H9 (cell line): ENCODE data around the gene ZNF76. TPM values are rescaled to one million over a fixed set of nuclear protein-coding genes. Genes with fewer than 3 reads are reported as not detected.

Source experiments
- DNase-seq: peaks from one replicate; pipeline ENCODE4 v3.0.0-alpha.2; 2017
- H2AFZ ChIP-seq: one replicate; pipeline ENCODE4 v1.6.1; 2013; ENCODE audit warnings: mild to moderate bottlenecking, low read length, control low read depth, moderate library complexity
- H2AK5ac ChIP-seq: 2 replicates; pipeline ENCODE4 v1.6.1; 2013; ENCODE audit warnings: low read length, control low read depth, mixed read lengths; ENCODE audit not compliant: insufficient read length
- H2BK120ac ChIP-seq: one replicate; pipeline ENCODE4 v1.6.1; 2013; ENCODE audit warnings: low read depth, mild to moderate bottlenecking, low read length, control low read depth, inconsistent platforms; ENCODE audit not compliant: poor library complexity, severe bottlenecking
- H2BK12ac ChIP-seq: 2 replicates; pipeline ENCODE4 v1.6.1; 2013; ENCODE audit warnings: low read length, control low read depth, mixed read lengths, low read depth; ENCODE audit not compliant: insufficient read length
- H2BK15ac ChIP-seq: 2 replicates; pipeline ENCODE4 v1.6.1; 2013; ENCODE audit warnings: low read depth, low read length, control low read depth
- H2BK20ac ChIP-seq: one replicate; pipeline ENCODE4 v1.6.1; 2013; ENCODE audit warnings: low read depth, mild to moderate bottlenecking, low read length, control low read depth, inconsistent platforms; ENCODE audit not compliant: poor library complexity, severe bottlenecking
- H2BK5ac ChIP-seq: 2 replicates; pipeline ENCODE4 v1.6.1; 2013; ENCODE audit warnings: low read length, control low read depth, mixed read lengths; ENCODE audit not compliant: insufficient read length
- H3K14ac ChIP-seq: 2 replicates; pipeline ENCODE4 v1.6.1; 2013; ENCODE audit warnings: low read length, control low read depth; ENCODE audit not compliant: insufficient read depth
- H3K18ac ChIP-seq: 2 replicates; pipeline ENCODE4 v1.6.1; 2013; ENCODE audit warnings: low read depth, mild to moderate bottlenecking, mixed read lengths, low read length, control low read depth; ENCODE audit not compliant: insufficient read length
- H3K23ac ChIP-seq: 2 replicates; pipeline ENCODE4 v1.6.1; 2013; ENCODE audit warnings: low read length, control low read depth, mixed read lengths, low read depth; ENCODE audit not compliant: insufficient read length
- H3K23me2 ChIP-seq: 2 replicates; pipeline ENCODE4 v1.6.1; 2013; ENCODE audit warnings: low read depth, mild to moderate bottlenecking, mixed read lengths, low read length, control low read depth; ENCODE audit not compliant: insufficient read length, poor library complexity, severe bottlenecking
- H3K27ac ChIP-seq: 2 replicates; pipeline ENCODE4 v1.5.1; 2013; ENCODE audit warnings: low read length, control low read depth, mixed read lengths, low read depth; ENCODE audit not compliant: insufficient read length
- H3K27me3 ChIP-seq: 2 replicates; pipeline ENCODE4 v1.6.1; 2013; ENCODE audit warnings: low read length, control low read depth, inconsistent platforms; ENCODE audit not compliant: insufficient read depth
- H3K4ac ChIP-seq: 2 replicates; pipeline ENCODE4 v1.6.1; 2013; ENCODE audit warnings: low read depth, mild to moderate bottlenecking, control low read depth, inconsistent platforms, low read length, moderate library complexity
- H3K4me1 ChIP-seq: 2 replicates; pipeline ENCODE4 v1.6.1; 2013; ENCODE audit warnings: low read length, control low read depth, inconsistent platforms; ENCODE audit not compliant: insufficient read depth
- H3K4me2 ChIP-seq: 2 replicates; pipeline ENCODE4 v1.6.1; 2013; ENCODE audit warnings: low read length, control low read depth, mixed read lengths; ENCODE audit not compliant: insufficient read length, insufficient read depth
- H3K56ac ChIP-seq: 2 replicates; pipeline ENCODE4 v1.6.1; 2013; ENCODE audit warnings: low read depth, mild to moderate bottlenecking, mixed read lengths, low read length, control low read depth; ENCODE audit not compliant: insufficient read length
- H3K79me1 ChIP-seq: 2 replicates; pipeline ENCODE4 v1.6.1; 2013; ENCODE audit warnings: low read depth, mild to moderate bottlenecking, moderate library complexity, low read length, control low read depth, inconsistent platforms; ENCODE audit not compliant: insufficient read depth, poor library complexity, severe bottlenecking
- H3K79me2 ChIP-seq: 2 replicates; pipeline ENCODE4 v1.6.1; 2013; ENCODE audit warnings: low read length, control low read depth, inconsistent platforms; ENCODE audit not compliant: insufficient read depth
- H3K9ac ChIP-seq: 2 replicates; pipeline ENCODE4 v1.6.1; 2013; ENCODE audit warnings: low read length, control low read depth, mixed read lengths; ENCODE audit not compliant: insufficient read length; ENCODE audit errors: extremely low read depth
- H3K9me3 ChIP-seq: one replicate; pipeline ENCODE4 v1.6.1; 2013; ENCODE audit warnings: low read depth, low read length, inconsistent platforms; ENCODE audit not compliant: control insufficient read depth
- H3T11ph ChIP-seq: one replicate; pipeline ENCODE4 v1.6.1; 2013; ENCODE audit warnings: mild to moderate bottlenecking, low read length, control low read depth, inconsistent platforms
- H4K20me1 ChIP-seq: one replicate; pipeline ENCODE4 v1.6.1; 2013; ENCODE audit not compliant: control insufficient read depth, insufficient read length, insufficient read depth
- H4K5ac ChIP-seq: 2 replicates; pipeline ENCODE4 v1.6.1; 2013; ENCODE audit warnings: low read depth, mild to moderate bottlenecking, mixed read lengths, low read length, control low read depth; ENCODE audit not compliant: insufficient read length
- H4K8ac ChIP-seq: replicated peaks from 2 replicates; pipeline ENCODE4 v1.6.1; 2013; ENCODE audit warnings: low read length, control low read depth, mixed read lengths, low read depth; ENCODE audit not compliant: insufficient read length
- H4K91ac ChIP-seq: 2 replicates; pipeline ENCODE4 v1.6.1; 2013; ENCODE audit warnings: low read depth, mild to moderate bottlenecking, moderate library complexity, mixed read lengths, low read length, control low read depth; ENCODE audit not compliant: insufficient read length
- H3K27ac Mint-ChIP-seq, 3 experiments: 2 replicates in 2 of 3; 3 replicates in 1 of 3; pipeline ENCODE4 v1.8.0; 2020 to 2021; ENCODE audit warnings: mixed read lengths in 3 of 3, mild to moderate bottlenecking in 1 of 3, moderate library complexity in 1 of 3
- H3K27me3 Mint-ChIP-seq: 2 replicates; pipeline ENCODE4 v1.8.0; 2021; ENCODE audit warnings: low read depth, mild to moderate bottlenecking, moderate library complexity, mixed read lengths
- H3K36me3 Mint-ChIP-seq, 3 experiments: 2 replicates in 2 of 3; 3 replicates in 1 of 3; pipeline ENCODE4 v1.8.0; 2020 to 2021; ENCODE audit warnings: low read depth in 3 of 3, mixed read lengths in 3 of 3; ENCODE audit not compliant: insufficient read depth in 1 of 3
- H3K4me1 Mint-ChIP-seq, 2 experiments: 2 replicates each; pipeline ENCODE4 v1.8.0; 2020; ENCODE audit warnings: mixed read lengths in 2 of 2
- H3K4me3 Mint-ChIP-seq, 2 experiments: 2 replicates in 1 of 2; 3 replicates in 1 of 2; pipeline ENCODE4 v1.8.0; 2020 to 2021; ENCODE audit warnings: mild to moderate bottlenecking in 2 of 2, mixed read lengths in 2 of 2, moderate library complexity in 1 of 2
- H3K9me3 Mint-ChIP-seq, 2 experiments: 2 replicates in 1 of 2; 3 replicates in 1 of 2; pipeline ENCODE4 v1.8.0; 2020; ENCODE audit warnings: mild to moderate bottlenecking in 2 of 2, mixed read lengths in 2 of 2, moderate library complexity in 1 of 2
- CTCF ChIP-seq: fragments of 200-600 bp; sonication (generic); conservative IDR thresholded peaks from 3 replicates; pipeline ENCODE4 v1.8.0; 2021; ENCODE audit warnings: antibody characterized with exemption, mild to moderate bottlenecking
- WGBS: extraction: QIAGEN DNeasy Blood & Tissue Kit; methylation state at CpG from one replicate; pipeline ENCODE4 v1.1.7; 2013; ENCODE audit warnings: missing lambda C conversion rate, low lambda C conversion rate, mixed read lengths; ENCODE audit not compliant: insufficient read length; ENCODE audit errors: extremely low coverage; 5-methylcytosine and 5-hydroxymethylcytosine counted together
- total RNA-seq: library from RNA; stranded (reverse); gene quantifications from 2 replicates; pipeline ENCODE4 v1.2.1, GENCODE V29; 2021

Gene ZNF76
- total RNA-seq, 1 experiment from 2014 or later, result 21.1 TPM

GRCh38 chr6:35321091-35321490 is 61.6 kb downstream of the ZNF76 start:
- Mint-ChIP-seq H3K36me3 (peaks cover 0 to 5% (median 0%) of the 10 kb centered on the region in 3 experiments; a peak in 2 of 7 replicates), H3K4me1 (peaks cover 20 to 24% of the 10 kb centered on the region in 2 experiments), H3K27ac (peak overlapping the region in 1 of 3 experiments; percentile 48; a peak in 1 of 7 replicates), H3K27me3 (peaks cover 22% of the 10 kb centered on the region), H3K4me3 (no peak overlapping the region), H3K9me3 (no peaks in the 10 kb centered on the region; a peak in 1 of 5 replicates)
- H3K79me2 ChIP-seq, result no peaks in the 10 kb centered on the region
- no peak overlapping the region for H2BK15ac ChIP-seq
- H3K23me2 ChIP-seq, result peaks cover 10% of the 10 kb centered on the region
- H3T11ph ChIP-seq, result no peak overlapping the region
- no peak overlapping the region for H2AK5ac ChIP-seq
- no peak overlapping the region for H3K56ac ChIP-seq
- H3K9ac ChIP-seq, result no peak overlapping the region
- H4K5ac ChIP-seq, result no peak overlapping the region
- H3K4ac ChIP-seq, result no peak overlapping the region
- H2BK12ac ChIP-seq, result no peak overlapping the region
- WGBS, result no CpG with 5 or more reads among the region's 8 CpGs
- H3K18ac ChIP-seq, result no peak overlapping the region
- TF ChIP-seq CTCF, result no peak
- no peak overlapping the region for H2BK120ac ChIP-seq
- no peak overlapping the region for H3K14ac ChIP-seq
- no peak overlapping the region for H2BK20ac ChIP-seq
- peaks cover 3% of the 10 kb centered on the region for H3K4me1 ChIP-seq
- peak; percentile 22 for DNase-seq
- no peak overlapping the region for H2BK5ac ChIP-seq
- H3K4me2 ChIP-seq, result no peak overlapping the region
- H3K27ac ChIP-seq, result no peak overlapping the region
- H4K20me1 ChIP-seq, result no peaks in the 10 kb centered on the region
- peaks cover 3% of the 10 kb centered on the region; the same call in 1 of the 2 replicates for H3K27me3 ChIP-seq
- H4K91ac ChIP-seq, result no peak overlapping the region
- no peaks in the 10 kb centered on the region for H3K9me3 ChIP-seq
- no peak overlapping the region for H2AFZ ChIP-seq
- no peak overlapping the region for H4K8ac ChIP-seq
- no peaks in the 10 kb centered on the region for H3K79me1 ChIP-seq
- no peak overlapping the region for H3K23ac ChIP-seq
